Fibroblast of gingiva (primary cell): ENCODE data around the gene SYVN1.
"Not testable (repeated sequence)": the region's sequence is repeated elsewhere in the genome, so short reads cannot be mapped to it uniquely, and the experiment has no call there.

ENCODE experiments used
- DNase-seq: peaks from one replicate; pipeline ENCODE4 v3.0.0-alpha.2; 2011; ENCODE audit warnings: low read depth

The SYVN1 gene

DNA sequence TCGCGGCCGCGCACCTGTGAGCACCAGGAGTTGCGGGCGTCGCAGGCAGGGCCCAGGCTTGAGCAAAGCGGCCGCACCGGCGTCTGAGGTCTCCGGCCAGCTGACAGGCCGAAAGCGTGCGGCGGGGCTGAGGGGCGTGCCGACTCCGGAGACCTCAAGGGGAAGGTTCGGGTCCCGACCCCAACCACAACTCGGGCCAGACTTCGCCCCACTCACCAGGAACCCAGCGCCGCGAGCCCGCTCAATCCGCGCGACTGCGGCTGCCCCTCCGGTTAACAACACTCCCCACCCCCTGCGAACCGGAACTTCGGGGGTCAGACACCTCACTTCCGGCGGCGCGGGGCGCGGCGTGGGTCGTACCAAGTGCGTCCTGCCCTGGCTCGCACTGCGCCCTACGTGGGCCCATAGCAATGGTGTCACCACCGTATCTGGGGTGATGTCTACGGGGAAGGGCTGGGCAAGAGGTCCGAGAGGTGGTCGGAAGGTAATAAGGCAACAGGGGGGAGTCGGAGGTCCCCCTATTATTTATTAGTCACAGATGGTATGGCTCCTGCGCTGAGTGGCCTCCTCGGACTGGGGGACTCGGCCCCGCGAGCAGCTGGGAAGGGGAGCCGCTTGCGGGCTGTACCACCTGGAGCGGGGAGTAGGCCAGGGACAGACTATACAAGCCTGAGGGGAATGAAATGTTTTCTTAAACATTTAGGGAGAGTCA lies at the start of gene SYVN1:
TSS of gene SYVN1 (minus strand) at position 280 of the 712 bp plus-strand sequence. CDS start 918 bp downstream, outside the sequence.
- peak; percentile 91 for DNase-seq

DNA sequence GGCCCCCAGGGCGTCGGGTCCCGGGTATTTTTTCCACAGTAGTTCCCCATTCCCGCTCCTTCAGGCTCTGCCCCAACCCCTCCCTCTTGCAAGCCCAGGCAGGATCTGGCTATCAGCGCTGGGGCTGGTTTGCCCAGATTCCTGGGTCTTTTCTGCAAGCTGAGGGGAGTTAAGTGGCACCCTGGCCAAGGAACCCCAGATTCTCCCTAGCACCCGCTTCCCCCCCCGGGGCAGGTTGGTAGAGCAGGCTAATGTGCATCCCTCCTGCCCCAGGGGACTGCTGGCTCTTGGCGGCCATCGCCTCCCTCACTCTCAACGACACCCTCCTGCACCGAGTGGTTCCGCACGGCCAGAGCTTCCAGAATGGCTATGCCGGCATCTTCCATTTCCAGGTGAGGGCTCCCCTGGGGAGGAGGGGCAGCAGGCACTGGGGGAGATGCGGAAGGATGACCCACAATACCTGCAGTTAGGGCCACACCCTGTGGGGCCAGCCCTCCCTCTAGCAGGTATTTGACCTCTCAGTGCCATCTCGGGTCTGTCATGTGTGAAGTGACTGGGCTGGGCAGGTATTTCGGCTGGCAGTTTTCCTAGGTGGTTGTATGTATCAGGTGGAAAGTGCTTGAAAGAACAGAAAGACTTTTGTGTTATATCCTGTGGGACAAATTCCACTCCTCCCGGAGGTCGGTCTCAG lies 49.0 kb upstream of the SYVN1 start:
- no peak for DNase-seq

DNA sequence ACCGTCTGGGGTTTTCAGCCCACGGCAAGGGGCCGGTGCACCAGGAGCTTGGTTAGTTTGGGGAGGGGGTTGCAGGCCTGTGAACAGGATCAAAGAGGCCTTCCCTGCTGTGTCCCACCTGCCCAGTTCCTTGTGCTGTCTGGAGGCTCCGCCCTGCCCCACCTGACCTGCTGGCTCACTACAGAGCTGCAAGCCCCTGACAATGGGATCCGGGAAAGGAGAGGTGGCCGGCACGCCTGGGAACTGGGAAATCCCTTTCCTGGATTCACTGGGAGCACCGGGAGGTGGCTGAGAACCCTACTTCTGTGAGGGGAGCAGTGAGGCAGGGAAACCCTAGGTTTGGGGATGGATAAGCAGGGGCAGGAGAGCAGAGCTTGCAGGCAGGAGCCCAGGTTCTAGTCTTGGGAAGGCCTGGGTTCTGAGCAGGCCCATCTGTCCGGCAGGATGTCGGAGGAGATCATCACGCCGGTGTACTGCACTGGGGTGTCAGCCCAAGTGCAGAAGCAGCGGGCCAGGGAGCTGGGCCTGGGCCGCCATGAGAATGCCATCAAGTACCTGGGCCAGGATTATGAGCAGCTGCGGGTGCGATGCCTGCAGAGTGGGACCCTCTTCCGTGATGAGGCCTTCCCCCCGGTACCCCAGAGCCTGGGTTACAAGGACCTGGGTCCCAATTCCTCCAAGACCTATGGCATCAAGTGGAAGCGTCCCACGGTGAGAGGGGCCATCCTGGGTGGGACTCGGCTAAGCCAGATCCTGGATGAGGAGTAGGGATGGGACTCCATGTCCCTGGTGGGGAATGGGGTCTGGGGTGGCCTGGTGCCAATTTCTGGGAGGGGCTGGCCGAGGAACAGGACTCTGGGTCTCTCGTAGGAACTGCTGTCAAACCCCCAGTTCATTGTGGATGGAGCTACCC lies 48.2 kb upstream of the SYVN1 start:
- no peak for DNase-seq

DNA sequence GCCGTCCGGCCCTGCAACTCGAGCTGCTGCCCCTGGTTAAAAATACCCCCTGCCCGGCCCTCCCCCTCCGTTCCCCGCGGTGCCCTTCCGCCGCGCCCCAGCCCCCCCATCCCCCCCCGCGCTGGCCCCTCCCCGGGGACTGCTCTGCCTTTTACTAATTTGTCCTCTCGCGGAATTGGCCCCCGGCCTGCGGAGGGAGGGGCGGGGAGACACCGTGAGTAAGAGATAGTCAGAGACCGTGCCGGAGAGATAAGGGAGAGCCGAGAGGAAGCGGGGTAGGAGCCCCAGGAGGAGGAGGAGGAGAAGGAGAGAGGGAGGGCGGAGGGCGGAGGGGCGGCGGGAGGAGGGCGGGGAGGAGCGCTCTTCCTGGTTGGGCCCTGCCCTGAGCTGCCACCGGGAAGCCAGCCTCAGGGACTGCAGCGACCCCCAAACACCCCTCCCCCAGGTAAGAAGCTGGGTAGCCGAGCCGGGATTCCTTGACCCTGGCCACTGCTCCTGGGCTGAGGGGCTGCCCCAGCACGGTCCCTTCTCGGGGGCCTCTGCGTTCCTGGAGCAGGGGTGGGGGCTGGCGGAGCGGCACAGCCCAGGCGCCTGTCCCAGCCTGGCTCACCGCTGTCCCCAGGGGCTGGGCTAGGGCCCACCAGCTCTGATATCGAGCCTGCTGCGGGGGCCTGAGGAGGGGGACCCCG lies 47.4 kb upstream of the SYVN1 start, which contains the start of gene CAPN1:
TSS of gene CAPN1 (plus strand) at position 360 of the 689 bp plus-strand sequence. CDS start 774 bp downstream, outside the sequence.
- DNase-seq, result peak; percentile 70

DNA sequence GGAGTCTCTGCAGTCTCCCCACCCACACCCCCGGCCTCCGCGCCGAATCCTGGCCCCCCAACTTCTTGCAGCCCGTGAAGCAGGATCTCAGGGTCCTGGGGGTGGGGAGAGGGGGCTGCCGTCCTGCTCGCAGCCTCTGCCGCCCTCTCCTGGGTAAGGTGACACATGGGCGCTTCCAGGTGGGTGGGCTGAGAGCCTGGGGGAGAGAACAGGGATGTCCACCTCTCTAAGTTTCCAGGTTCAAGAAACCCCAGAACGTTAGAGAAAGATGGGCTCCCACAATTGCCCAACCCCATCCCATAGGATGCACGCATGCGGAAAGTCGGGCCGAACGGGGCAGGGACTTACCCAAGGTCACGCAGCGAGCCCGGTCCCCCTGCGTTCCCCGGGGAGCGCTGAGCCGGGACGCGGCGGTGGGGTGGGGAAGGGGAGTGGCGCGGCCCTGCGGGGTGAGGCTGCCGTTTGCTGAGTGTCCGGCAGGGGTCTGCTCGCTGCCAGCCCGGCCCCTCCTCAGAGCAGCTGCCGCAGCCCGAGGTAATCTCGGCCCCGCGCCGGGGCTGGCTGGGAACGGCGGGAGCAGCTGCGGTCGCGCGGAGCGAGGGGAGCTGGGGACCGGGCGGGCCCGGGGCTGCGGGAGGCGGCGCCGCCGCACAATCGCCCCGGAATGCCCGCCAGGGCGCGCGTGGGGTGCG lies 46.7 kb upstream of the SYVN1 start:
- peak; percentile 46 for DNase-seq

DNA sequence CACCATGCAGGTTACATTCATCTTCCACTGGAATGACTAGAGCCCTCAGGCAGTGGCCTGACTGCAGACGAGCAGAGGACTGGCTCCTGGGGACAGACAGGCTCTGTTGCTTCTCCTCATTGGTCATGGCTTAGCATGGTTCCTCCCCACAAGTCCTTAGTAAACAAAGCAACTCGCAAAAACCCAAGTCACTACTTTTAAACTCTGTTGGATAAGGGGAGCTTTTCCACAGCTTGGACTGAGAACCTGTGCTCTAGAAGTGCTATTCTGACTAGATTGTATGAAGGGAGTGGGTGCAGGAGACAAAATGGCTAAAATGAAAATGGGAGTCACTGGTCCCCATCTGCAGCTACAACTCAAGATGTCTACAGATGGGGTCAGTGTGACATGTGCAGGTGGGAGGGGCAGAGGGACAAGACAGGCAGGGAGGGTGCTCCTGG lies 40.3 kb upstream of the SYVN1 start:
- DNase-seq, result not testable (repeated sequence)

DNA sequence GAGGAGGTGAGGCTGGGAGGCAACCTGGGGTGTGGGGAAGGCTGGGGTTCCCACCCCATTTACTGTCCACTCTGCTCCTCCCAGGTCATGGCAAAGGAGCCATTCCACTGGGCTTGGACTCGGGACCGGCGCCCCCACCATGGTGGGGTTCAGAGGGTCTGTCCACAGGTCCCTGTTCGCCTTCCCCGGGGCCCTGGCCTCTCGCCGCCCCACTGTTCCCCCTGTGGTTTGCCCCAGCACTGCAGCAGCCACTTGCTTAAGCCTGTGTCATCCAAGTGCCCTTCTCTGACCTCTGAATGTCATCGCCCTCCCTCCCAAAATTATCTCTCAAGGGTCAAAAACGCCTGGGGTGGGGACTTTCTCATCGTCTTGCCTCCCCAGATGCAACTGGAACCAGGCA lies 38.3 kb upstream of the SYVN1 start:
- DNase-seq, result no peak

DNA sequence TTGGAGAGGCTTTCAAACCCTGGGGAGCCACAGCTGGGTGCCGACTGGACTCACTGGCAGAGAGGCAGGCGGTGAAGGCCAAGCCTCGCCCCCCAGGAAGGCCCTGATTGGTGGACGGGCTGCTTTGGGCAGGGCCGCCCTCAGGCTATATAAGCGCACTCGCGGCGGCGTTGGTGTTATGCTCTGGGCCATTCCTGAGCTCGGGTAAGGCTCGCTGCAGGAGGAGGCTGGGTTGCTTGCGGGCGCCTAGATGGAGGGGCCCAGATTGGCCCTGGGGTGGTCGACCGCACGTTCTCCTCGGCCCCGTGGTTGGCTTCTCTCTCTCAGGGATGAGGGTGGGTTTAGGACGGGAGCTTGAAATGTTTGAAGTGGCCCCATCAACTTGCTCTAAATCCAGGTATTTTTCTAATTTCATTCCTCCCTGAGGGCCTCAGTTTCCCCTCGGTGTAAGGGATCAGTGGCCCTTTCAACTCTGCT lies 35.8 kb upstream of the SYVN1 start, which contains the start of gene SPDYC:
TSS of gene SPDYC (plus strand) at position 176 of the 477 bp plus-strand sequence. CDS start 1,125 bp downstream, outside the sequence.
- DNase-seq, result no peak

DNA sequence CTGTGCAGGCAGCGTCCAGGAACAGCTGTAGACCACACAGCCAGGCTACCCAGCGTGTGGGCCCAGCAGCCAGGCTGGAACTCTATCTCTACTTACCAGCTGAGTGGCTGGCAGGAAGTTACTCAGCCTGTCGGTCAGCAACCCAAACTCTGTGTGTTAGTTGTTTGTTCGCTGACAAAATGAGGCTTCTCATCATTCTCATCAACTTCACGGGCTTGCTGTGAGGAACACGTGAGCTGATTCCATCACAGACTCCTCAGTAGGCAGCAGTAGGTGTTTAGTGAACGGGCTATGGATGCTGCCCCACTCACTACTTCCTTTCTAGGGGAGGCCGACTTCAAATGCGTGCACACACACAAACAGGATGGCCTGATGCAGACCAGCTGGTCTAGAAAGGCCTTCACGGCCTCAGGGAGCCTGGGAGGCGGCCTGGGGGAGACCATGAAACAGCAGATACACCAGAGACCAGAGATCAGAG lies 34.9 kb upstream of the SYVN1 start:
- DNase-seq, result no peak

DNA sequence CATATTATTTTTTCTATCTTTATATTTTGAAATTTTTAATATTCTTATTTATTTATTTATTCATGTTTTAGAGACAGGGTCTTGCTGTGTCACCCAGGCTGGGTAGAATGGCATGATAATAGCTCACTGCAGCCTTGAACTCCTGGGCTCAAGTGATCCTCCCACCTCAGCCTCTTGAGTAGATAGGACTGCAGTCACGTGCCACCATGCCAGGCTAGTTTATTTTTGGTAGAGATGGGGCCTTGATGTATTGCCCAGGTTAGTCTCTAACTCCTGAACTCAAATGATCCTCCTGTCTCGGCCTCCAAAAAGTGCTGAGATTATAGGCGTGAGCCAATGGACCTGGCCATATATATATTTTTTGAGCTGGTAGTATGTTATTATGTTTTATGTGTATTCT lies 33.3 kb upstream of the SYVN1 start:
- no peak for DNase-seq

DNA sequence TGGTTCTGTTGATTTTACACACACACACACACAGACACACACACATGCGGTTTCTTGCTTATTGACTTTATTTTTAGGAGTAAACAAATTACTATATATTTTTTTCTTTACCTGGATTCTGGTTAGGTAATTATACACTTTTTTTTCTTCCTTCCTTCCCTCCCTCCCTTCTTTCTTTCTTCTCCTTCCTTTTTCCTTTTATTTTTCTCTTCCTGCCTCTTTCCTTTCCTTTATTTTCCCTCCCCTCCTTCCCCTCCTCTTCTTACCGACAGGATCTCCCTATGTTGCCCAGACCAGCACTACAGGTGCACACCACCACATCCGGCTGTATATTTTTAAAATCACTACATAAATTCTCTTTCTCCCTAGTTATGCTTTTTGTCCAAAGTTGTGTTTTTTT lies 32.6 kb upstream of the SYVN1 start:
- DNase-seq, result no peak

DNA sequence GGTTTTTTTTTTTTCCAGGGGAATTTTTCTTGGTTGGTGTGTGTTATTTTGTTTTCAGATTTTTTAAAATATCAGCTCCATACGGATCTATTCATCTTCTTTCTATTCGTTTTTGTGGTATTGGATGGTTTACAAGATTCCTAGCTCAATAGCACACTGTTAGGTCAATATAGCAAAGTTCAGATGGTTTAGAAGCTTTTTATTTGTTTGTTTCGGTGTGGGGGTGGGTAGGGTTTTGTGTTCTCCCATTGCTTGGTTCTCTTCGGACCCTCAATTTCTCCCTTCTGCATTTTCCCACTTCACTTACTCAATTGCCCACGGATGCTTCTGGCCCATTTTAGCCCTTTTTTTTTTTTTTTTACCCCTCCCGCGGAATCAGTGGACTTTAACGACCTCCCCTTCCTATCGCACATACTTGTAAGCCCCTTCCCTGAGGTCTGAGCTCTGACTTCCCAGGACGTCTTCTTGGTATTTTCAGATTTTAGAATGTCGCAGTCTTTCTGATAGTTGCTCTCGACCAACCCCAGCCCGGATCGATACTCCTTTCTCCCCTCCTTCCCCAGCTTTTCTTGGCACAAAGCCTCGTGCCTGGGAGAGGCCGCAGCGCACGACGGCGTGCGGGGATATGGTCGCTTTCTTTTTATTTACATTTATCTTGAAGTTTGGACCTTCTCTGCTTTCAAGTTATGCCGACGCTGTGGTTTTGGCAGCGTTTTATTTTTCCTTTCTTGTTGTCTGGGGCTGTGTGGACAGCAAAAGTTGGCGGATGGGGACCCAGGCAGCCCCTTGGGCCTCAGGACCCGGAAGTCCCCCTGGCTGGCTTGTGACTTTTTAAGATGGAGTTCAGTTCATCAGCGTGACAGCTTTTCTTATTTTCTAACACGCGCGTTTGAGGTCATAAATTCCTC lies 31.3 kb upstream of the SYVN1 start:
- no peak for DNase-seq

DNA sequence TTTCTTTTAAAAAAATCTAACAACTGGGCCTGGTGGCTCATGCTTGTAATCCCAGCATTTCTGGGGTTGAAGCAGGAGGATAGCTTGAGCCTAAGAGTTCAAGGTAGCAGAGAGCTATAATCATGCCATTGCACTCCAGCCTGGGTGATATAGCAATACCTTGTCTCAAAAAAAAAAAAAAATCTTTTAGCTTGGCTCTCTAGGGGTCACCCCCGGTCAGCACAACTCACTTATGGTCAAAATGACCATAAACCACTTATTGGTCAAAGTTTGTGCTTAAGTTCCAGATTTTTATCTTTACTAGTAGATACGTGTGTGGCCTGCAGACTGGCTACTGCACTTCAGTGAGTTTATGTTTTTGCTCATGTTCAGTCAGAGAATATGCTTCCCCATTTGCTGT lies 29.4 kb upstream of the SYVN1 start:
- DNase-seq, result no peak

DNA sequence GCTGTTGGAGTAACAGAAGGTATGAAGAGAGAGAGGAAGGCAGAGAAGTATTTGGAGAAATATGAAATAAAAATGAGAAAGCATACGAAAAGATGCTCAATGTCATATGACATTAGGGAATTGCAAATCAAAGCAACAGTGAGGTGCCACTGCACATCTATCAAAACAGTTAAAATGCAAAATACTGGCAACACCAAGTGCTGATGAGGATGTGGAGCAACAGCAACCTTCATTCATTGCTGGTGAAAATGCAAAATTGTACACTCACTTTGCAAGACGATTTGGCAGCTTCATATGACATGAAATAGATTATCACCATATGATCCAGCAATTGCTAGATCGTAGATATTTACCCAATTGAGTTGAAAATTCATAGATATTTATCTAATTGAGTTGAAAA lies 26.3 kb upstream of the SYVN1 start:
- DNase-seq, result no peak

DNA sequence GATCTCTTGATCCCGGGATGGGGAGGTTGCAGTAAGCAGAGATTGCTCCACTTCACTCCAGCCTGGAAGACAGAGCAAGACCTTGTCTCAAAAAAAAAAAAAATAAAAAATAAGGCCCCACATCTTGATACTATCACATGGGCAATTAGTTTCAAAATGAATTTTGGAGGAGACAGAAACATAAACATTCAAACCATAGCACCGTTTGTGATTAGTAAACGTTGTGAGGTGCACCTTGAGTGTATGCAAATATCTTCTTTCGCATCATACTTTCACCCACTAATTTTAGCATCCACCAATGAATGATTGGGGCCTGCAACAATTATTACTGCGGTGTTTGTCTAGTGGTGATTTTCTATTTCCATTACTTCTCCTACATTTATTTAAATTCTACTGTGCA lies 24.7 kb upstream of the SYVN1 start:
- DNase-seq, result no peak

DNA sequence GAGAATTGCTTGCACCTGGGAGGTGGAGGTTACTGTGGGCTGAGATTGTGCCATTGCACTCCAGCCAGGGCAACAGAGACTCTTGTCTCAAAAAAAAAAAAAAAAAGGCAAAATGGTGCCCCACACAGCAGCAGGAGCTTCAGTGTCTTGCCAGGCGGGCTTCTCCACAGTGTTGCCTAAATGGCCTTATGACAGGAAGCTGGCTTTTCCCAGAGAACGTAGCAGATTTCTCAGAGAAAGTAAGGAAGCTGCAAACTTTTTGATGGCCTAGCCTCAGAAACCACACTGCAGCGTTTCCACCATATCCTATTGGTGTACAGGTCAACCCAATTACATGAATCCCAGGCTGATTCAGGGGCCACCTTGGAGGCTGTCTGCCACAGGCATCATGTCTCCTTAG lies 23.0 kb upstream of the SYVN1 start:
- no peak for DNase-seq

DNA sequence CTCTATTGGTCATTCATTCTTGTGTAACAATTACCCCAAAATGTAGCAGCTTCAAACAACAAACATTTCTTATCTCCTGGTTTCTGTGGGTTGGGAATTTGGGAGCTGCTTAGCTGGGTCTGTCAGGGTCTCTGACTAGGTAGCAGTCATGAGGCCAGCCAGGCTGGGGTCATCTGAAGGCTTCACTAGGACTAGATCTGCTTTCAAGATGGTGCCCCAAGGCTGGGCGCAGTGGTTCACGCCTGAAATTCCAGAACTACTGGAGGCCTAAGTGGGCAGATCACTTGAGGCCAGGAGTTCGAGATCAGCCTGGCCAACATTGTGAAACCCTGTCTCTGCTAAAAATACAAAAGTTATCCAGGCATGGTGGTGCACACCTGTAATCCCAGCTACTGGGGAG lies 22.6 kb upstream of the SYVN1 start:
- no peak for DNase-seq

DNA sequence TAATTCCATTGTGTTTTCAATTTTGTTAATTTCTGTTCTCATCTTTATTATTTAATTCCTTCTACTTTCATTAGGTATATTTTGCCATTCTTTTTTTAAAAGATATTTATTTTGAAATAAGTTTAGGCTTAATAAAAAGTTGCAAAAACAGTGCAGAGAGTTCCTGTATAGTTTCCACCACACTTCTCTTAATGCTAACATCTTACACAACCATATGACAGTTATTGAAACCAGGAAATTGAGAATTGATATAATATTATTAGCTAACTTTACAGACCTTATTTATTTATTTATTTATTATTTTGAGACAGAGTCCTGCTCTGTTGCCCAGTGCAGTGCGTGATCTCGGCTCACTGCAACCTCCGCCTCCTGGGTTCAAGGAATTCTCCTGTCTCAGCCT lies 21.9 kb upstream of the SYVN1 start:
- DNase-seq, result no peak

DNA sequence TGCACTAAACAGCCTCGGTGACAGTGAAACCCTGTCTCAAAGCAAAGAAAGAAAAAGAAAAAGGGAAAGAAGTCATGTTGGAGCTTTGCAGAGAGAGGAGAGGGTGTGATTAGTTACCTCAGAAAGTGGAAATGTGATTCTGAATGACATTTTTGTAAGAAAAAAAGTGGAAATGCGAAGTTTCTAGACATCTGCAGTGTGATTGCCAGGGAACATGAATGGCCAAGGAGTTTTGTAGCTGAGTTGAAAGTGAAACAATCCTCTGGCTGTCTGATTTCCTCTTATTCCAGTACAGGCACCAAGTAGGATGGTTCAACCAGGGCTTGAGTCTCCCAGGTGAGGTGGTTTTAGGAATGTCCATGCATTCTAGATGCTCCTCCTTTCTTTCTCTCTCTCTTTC lies 17.8 kb upstream of the SYVN1 start:
- no peak for DNase-seq
